GM21423 (cell line): ENCODE data around the gene TRDN.
"Not testable (repeated sequence)": the region's sequence is repeated elsewhere in the genome, so short reads cannot be mapped to it uniquely, and the experiment has no call there.

Experiments used
- ATAC-seq: cut with Tn5 transposase; IDR thresholded peaks from one replicate; pipeline ENCODE4 v1.9.1; 2021; ENCODE audit warnings: mild to moderate bottlenecking, moderate library complexity; ENCODE audit not compliant: unreplicated experiment

Gene TRDN

GRCh38 chr6:123564361-123564760 is 72.4 kb downstream of the TRDN start:
- no peak for ATAC-seq

GRCh38 chr6:123562677-123563076 is 74.1 kb downstream of the TRDN start:
- no peak for ATAC-seq

GRCh38 chr6:123562264-123562663 is 74.5 kb downstream of the TRDN start:
- no peak for ATAC-seq

- not testable (repeated sequence) for ATAC-seq
Observed at GRCh38 chr6:123559816-123560215, 76.9 kb downstream of the TRDN start.

GRCh38 chr6:123557474-123557873 is 79.3 kb downstream of the TRDN start:
- not testable (repeated sequence) for ATAC-seq

GRCh38 chr6:123551939-123552707 is 84.6 kb downstream of the TRDN start:
- no peak for ATAC-seq

GRCh38 chr6:123550052-123550617 is 86.6 kb downstream of the TRDN start:
- ATAC-seq: no peak

GRCh38 chr6:123549476-123549875 is 87.3 kb downstream of the TRDN start:
- ATAC-seq: no peak

- no peak for ATAC-seq
Observed at GRCh38 chr6:123547216-123547978, 89.4 kb downstream of the TRDN start.

GRCh38 chr6:123546537-123546936 is 90.2 kb downstream of the TRDN start:
- ATAC-seq: no peak

- ATAC-seq: no peak
Observed at GRCh38 chr6:123541462-123541861, 95.3 kb downstream of the TRDN start.

GRCh38 chr6:123533862-123534648 is 102.7 kb downstream of the TRDN start:
- no peak for ATAC-seq

- peak; percentile 48 for ATAC-seq
Observed at GRCh38 chr6:123529843-123530242, 106.9 kb downstream of the TRDN start.

- ATAC-seq: no peak
Observed at GRCh38 chr6:123529058-123529457, 107.7 kb downstream of the TRDN start.

GRCh38 chr6:123527406-123527805 is 109.3 kb downstream of the TRDN start:
- no peak for ATAC-seq

GRCh38 chr6:123526128-123526527 is 110.6 kb downstream of the TRDN start:
- ATAC-seq: no peak

GRCh38 chr6:123524781-123525180 is 112.0 kb downstream of the TRDN start:
- no peak for ATAC-seq

- no peak for ATAC-seq
Observed at GRCh38 chr6:123520217-123520616, 116.5 kb downstream of the TRDN start.

- ATAC-seq: no peak
Observed at GRCh38 chr6:123519189-123519505, 117.6 kb downstream of the TRDN start.

GRCh38 chr6:123518441-123519188 is 118.1 kb downstream of the TRDN start:
- no peak for ATAC-seq

GRCh38 chr6:123515715-123516114 is 121.0 kb downstream of the TRDN start:
- ATAC-seq: no peak
